Measurements from ENCODE around the gene CPOX. TPM values are rescaled to one million over a fixed set of nuclear protein-coding genes. Genes with fewer than 3 reads are reported as not detected.

CPOX gene
- total RNA-seq, 1 experiment from 2014 or later, result 24.7 TPM

DNA sequence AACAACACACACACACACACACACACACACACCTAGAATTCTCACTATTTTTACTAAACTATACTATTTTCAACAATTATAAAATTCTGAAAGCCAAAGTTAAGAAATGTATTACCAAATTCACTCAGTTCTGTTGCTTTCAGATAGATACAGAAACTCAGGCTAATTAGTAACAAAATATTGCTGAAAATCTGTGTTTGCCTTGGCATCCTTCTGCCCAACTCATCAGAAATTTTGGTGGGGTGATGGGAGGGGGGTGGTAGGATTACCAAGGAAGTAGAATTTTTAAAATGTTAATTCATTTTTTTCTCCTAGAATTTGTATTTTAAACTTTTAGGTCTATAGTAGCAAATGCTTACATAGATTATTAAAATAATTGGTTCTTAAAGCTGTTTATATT is 2.7 kb upstream of the CPOX start:
- Histone ChIP-seq H3K14ac (ENCODE audit: insufficient read depth, low read length) (no peak overlapping the region), H4K8ac (replicated peaks; ENCODE audit: insufficient read length, low read depth, low read length) (no peak overlapping the region), H3K79me1 (ENCODE audit: insufficient read depth, low read depth, low read length, poor library complexity, severe bottlenecking) (no peaks in the 10 kb centered on the region), H4K5ac (ENCODE audit: insufficient read length, low read depth, low read length) (no peak overlapping the region), H2AK5ac (ENCODE audit: insufficient read length, low read length) (no peak overlapping the region), H3K9me3 (ENCODE audit: control insufficient read depth, low read depth, low read length) (no peaks in the 10 kb centered on the region), H3K56ac (ENCODE audit: insufficient read length, low read depth, low read length) (no peak overlapping the region), H2BK20ac (ENCODE audit: low read depth, low read length, poor library complexity, severe bottlenecking) (no peak overlapping the region), H3K23ac (ENCODE audit: insufficient read length, low read depth, low read length) (no peak overlapping the region), H3K4me1 (ENCODE audit: insufficient read depth, low read length) (no peaks in the 10 kb centered on the region), H3K4ac (ENCODE audit: low read depth, low read length) (no peak overlapping the region), H2BK120ac (ENCODE audit: low read depth, low read length, poor library complexity, severe bottlenecking) (no peak overlapping the region), H4K91ac (ENCODE audit: insufficient read length, low read depth, low read length) (no peak overlapping the region), H4K20me1 (ENCODE audit: control insufficient read depth, insufficient read depth, insufficient read length) (no peaks in the 10 kb centered on the region), H2BK15ac (ENCODE audit: low read depth, low read length) (no peak overlapping the region), H3K27ac (ENCODE audit: insufficient read length, low read depth, low read length) (no peak overlapping the region), H3K79me2 (ENCODE audit: insufficient read depth, low read length) (no peaks in the 10 kb centered on the region), H2BK12ac (ENCODE audit: insufficient read length, low read depth, low read length) (no peak overlapping the region), H3K4me2 (ENCODE audit: insufficient read depth, insufficient read length, low read length) (no peak overlapping the region), H3T11ph (ENCODE audit: low read length) (no peak overlapping the region), H3K23me2 (ENCODE audit: insufficient read length, low read depth, low read length, poor library complexity, severe bottlenecking) (peaks cover 7% of the 10 kb centered on the region), H3K27me3 (ENCODE audit: insufficient read depth, low read length) (no peaks in the 10 kb centered on the region), H2AFZ (ENCODE audit: low read length) (no peak overlapping the region), H3K9ac (ENCODE audit: extremely low read depth, insufficient read length, low read length) (no peak overlapping the region), H3K18ac (ENCODE audit: insufficient read length, low read depth, low read length) (no peak overlapping the region), H2BK5ac (ENCODE audit: insufficient read length, low read length) (no peak overlapping the region)
- Mint-ChIP-seq H3K27me3 (ENCODE audit: low read depth) (no peaks in the 10 kb centered on the region; the same call in 1 of the 2 replicates), H3K4me1 (peaks cover 21 to 24% of the 10 kb centered on the region in 2 experiments), H3K36me3 (ENCODE audit: insufficient read depth in 1 of 3, low read depth in 3 of 3) (peaks cover 0 to 4% (median 1%) of the 10 kb centered on the region in 3 experiments; a peak in 5 of 7 replicates), H3K9me3 (no peaks in the 10 kb centered on the region; a peak in 1 of 5 replicates), H3K27ac (no peak overlapping the region), H3K4me3 (no peak overlapping the region)
- TF ChIP-seq, protein P1, sequence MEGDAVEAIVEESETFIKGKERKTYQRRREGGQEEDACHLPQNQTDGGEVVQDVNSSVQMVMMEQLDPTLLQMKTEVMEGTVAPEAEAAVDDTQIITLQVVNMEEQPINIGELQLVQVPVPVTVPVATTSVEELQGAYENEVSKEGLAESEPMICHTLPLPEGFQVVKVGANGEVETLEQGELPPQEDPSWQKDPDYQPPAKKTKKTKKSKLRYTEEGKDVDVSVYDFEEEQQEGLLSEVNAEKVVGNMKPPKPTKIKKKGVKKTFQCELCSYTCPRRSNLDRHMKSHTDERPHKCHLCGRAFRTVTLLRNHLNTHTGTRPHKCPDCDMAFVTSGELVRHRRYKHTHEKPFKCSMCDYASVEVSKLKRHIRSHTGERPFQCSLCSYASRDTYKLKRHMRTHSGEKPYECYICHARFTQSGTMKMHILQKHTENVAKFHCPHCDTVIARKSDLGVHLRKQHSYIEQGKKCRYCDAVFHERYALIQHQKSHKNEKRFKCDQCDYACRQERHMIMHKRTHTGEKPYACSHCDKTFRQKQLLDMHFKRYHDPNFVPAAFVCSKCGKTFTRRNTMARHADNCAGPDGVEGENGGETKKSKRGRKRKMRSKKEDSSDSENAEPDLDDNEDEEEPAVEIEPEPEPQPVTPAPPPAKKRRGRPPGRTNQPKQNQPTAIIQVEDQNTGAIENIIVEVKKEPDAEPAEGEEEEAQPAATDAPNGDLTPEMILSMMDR (conservative IDR thresholded peaks at IDR 0.05), result no peak
- no peak for DNase-seq

All from H9 (cell line).